GM19395 (cell line): ENCODE results near the gene KLHL29.

Experiments used
- ATAC-seq: cut with Tn5 transposase; IDR thresholded peaks from one replicate; pipeline ENCODE4 v1.9.1; 2021; ENCODE audit warnings: mild to moderate bottlenecking, moderate library complexity; ENCODE audit not compliant: unreplicated experiment

Gene KLHL29

GRCh38 chr2:23526114-23526513, 141.1 kb downstream of the KLHL29 start:
- ATAC-seq: no peak

- no peak for ATAC-seq
These were observed 142.1 kb downstream of the KLHL29 start for GRCh38 chr2:23526835-23527790.

DNA sequence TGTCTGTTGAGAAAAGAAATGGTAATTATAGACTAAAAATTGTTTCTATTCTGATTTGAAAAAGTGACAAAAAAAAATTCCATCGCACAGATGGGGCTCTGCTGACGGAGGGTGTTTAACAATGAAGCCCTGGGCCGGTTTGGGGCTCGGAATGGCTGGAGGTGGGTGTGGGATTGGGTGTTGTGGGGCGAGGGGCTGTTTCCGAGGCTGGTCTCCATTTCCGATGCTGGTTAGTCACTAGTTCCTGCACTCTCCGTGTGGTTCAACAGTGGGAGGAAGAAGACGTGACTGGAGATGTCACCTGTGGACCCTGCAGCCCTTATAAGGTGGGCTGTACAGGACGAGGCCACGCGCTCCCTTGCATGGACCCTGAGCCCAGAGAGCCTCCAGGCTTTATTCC, 143.2 kb downstream of the KLHL29 start:
- no peak for ATAC-seq

DNA sequence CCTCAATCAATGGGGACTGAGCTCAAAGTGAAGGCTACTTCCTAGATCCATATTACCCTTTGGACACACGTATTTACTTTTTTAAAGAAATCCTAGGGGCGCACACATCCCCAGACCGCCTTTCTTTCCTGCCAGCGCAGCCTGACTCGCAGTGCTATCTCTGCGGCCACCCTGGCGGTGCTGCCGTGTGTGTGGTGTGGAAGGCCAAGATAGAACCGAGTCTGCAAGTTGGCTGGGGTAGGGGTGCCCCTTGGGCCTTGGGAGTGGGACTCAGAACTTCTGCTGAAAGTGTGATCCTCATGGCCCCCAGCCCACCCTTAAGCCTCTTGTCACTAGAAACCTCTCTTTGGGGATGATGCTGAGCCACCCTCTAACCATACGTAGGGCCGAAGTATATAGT, 143.7 kb downstream of the KLHL29 start:
- ATAC-seq: no peak

DNA sequence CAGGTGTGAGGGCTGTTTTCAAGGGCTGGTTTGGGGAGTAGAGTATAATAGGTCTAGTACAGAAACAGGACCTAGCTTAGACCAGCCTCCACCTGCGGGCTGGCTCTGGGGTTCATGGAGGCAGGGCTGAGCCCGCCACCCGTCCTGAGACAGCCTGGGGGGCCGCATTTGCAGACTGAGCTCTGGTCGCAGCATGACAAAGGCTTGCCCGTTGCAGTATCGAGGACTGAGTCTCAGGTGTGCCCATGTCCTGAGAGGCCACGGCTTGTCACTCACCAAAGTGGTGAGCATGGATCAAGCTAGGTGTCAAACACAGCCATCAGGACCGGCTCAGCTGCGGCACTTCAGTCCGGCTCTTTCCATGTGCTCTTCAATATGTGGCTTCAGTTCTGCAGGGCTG, 144.7 kb downstream of the KLHL29 start:
- ATAC-seq: no peak

DNA sequence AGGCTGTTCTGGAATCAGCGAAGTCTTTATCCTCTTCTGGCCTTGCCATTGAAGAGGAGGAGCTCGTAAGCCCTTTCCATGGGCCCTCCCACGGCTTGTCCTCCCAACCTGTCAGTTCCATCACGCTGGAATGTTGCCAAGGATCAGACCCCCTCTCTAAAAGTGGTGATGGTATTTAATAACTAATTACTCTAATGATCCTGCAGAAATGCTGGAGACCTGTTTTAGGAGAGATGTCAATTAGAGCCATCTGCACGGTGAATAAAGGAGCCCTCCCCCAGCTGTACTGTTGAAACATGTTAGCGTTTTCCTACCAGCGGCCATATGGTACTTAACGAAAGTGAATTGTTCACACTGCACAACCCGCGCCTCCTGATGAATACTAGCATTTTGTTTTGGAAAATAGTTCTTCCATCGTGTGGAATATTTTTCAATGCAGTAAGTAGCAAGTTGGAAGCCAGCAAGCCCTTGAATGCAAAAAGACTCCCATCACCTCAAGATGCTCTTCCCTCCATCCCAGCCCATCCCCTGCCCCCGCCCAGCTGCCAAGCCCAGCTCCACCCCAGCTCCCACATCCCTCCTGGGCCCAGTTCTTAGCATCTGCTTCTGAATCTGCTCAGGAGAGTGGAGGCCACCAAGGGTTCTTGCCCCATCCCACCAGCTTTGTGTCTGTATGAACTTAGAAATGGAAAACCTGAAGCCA, 145.4 kb downstream of the KLHL29 start:
- no peak for ATAC-seq

DNA sequence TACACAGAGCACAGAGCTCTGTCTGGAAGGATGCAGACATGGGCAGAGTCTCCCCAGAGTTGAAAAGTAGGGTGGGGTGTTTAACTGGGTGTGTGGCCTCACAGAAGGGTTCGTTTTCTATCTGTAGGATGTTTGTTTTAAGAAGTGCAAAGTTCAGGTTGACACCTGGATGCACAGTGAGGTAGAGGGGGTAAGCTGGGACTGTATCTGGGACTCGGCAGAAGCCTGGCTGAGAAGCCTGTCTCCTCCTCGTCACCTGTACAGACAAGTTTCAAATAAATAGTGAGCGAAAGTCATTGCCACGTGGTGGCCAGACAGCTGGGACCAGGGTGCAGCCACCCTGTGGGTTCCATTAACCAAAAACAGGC, 145.9 kb downstream of the KLHL29 start:
- ATAC-seq: no peak

GRCh38 chr2:23531280-23531679, 146.3 kb downstream of the KLHL29 start:
- ATAC-seq: no peak

DNA sequence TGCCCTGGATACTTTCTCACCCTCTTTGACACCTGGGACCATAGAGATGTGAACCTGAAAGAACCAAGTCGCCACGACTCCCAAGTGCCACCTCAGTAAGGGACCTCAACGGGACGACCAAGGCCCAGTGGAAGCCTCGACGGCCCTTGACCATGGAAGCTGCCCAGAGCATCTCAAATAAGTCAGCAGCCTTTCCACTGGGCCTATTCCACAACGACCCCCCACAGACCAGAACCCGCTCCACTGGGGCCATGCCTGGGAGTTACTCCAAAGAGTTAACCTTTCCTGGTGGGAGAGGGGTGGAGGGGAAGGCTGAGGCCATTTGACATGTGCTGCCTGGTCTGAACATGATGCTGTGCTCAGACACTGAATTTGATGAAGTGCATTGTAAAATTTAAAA, 146.9 kb downstream of the KLHL29 start:
- ATAC-seq: no peak

DNA sequence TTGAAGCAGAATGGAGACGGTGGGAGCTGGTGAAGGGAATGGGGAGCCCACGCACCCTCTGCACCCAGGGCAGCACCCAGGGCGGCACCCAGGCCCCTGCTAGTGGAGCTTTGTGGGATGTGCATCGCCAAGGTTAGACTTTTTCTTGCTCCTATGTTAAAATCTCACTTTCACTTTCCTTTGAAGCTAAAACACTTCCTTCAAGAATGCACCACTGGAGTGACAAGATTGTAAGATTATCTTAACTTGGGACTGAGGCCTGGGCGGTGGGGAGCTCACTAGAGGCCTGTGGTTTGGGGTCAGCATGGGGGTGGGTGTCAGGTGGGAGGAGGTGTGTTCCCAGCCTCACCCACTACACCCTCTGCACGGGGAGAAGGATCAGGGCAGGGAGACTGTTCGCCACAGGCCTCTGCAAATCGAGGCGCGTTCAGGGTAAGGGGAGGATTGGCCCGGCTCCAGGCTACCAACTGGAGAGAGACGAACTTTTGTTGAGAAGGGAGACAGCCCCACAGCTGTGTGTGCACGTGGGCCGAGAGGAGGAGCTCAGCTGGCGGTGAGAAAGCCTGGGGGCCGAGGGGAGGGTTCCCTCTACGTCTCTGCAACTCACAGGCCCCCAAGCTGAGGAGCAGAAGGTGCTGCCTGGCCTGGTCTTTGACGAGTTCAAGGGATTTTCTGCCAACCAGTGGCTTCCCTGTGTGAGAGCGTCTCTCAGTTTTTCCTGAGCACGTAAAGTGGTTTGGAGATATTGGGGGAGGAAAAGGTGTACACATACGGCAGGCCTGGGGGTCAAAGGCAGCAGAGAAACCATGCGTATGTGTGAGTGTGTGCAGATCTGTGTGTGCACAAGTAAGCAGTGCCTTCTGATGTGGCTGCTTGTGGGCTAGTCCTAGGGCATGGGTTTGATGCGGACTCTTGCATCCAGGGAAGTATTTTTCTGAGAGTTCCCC, 147.7 kb downstream of the KLHL29 start:
- ATAC-seq: peak; percentile 82

- no peak for ATAC-seq
These were observed 148.3 kb downstream of the KLHL29 start for GRCh38 chr2:23533338-23533695.

DNA sequence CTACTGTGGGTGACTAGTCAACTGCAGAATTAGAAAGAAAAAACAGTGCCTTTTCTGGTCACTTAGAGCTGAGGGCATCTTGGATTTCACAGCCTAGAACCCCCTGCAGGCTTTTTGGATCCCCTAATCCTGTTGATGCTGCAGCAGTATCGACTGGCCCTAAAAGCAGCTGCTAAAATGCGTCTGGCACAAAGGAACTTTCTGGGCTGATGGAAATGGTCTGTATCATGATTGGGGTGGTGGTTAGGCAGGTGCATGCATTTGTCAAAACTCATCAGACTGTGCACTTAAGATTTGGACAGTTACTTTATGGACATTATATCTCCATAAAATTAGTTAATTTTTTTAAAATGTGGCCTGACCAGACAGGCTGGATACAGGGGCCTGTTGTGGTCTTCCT, 149.8 kb downstream of the KLHL29 start:
- ATAC-seq: no peak

DNA sequence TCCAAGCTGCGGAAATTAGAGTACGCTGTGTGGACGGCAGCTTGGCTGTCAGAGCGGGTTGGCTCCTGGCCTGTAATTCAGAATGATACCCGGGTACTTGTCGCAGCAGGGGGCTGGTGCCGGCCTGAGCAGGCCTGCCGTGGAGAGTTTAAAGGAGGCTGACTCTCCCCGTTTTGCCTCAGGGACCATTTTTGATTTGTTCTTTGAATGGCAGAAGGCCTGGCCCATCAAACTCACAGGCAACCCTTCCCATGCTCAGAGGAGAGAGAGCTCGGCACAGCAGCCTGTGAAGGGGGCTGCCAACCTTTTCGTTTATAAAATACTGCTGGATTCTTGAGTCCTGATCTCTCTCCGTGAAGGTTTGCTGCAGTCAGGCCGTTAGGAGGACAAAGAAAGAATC, 151.3 kb downstream of the KLHL29 start:
- no peak for ATAC-seq

DNA sequence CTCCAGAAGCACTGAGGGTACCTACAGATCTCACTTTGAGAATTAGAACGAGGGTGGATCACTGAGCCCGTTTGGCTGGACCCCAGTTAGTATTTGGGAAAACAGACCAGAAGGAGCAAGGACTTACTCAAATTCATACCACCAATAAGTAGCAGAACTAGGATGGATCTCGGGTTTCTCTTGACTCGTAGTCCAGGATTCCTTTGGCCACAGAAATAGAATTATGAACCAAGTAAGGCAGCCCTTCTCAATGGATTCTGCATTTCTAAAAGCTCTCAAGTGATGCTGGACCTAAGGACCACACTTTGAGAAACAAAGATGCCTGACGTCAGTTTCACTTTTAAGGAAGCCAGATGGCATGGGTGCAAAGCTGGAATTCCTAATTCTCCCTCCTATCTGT, 153.0 kb downstream of the KLHL29 start:
- no peak for ATAC-seq

DNA sequence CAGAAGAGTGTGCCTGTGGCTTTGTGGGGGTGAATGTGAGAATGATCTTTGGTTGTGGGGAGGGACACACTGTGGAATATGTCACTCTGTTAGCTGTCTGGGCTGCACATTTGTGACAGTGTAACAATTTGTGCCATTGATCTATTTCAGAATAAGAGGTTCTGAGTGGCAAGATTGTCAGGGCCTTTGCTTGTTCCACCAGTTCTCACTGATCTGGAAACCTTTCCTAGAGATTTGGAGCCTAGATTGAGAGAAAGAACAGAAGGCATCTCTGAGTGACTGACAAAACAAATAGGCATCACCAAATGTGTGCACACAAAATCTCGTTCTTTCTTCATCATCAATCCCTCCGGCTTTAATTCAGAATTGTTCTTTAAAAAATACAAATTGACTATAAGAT, 153.6 kb downstream of the KLHL29 start:
- ATAC-seq: no peak

GRCh38 chr2:23540804-23541360, 155.9 kb downstream of the KLHL29 start:
- ATAC-seq: no peak

DNA sequence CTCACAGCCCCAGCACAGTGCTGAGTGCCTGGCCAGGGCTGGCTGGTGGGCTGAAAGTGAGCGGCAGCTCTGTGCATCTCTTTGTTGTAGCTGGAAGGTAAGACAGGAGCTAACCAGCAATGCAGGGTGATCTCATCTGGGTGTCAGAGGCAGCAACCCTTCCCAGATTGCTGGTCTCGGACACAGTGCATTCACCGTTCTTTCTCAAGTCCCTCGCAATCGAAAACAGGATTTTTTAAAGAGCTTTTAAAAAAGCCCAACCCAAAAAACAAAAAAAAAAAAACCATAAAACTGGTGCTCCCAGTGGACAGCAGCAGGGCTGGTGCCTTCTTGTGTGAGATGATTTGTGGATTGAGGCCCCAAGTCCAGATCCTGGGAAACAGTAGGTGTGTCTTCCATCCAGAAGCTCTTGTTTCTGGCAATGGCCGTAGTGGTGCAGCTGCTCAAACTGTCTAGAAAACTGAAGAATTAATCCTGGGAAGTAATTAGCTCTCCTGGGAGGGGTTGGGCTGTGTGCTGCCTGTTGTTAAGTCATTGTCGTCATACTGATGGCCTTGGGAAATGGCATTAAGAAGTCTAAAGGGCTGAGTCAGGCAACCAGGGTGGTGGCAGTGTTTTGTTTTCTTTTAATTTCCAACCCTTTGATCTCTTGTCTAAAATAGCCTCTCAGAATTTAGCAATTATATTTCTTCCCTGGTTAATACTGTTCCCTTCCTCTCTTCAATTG, 156.7 kb downstream of the KLHL29 start:
- ATAC-seq: no peak

DNA sequence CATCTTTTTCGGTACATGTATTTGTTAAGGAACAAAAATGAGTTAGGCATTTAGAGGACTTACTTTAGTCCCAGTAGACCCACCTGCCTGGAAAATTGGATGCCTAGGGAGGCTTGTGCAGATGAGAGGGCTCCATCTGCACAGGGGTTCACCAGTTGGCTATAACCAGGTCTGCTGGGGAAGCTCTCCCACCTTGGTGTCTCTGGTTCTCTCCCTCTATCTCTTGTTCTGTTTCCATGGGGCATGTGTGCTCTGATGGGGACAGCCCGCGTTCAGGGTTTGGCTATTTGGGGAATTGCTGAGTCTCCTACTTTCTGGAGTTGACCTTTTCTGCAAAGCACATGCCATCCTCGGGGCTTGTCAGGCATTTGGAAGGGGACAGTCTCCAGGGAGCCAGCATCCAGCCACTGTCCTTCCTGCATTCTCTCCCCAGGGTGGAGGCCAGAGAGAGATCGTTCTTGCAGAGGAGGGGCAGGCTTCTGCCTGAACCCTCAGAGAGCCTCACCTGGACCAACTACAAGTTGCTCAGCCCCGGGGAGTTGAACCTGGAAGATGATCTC, 157.3 kb downstream of the KLHL29 start:
- ATAC-seq: no peak

DNA sequence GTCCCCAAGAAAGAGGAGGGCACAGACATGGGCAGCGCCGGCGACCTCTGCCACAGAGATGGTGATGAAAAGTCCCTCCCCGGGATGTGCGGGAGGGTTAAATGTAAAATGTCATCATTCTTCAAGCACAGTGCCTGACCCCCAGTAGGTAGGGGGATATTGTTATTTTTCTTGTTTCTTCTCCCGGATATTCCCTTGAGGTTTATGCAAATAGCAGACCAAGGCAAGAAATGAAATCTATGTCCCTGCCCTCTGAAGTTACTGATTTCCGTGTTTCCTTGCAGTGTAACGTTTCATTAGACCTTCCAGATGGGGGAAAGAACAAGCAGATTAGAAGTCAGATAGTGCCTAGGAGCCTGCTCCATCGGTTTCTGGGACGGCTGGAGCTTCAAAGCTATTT, 158.3 kb downstream of the KLHL29 start:
- no peak for ATAC-seq

- no peak for ATAC-seq
These were observed 158.7 kb downstream of the KLHL29 start for GRCh38 chr2:23543728-23544127.
